GM23248 (cell line): Measurements from ENCODE around the gene C16orf46. TPM values are rescaled to one million over a fixed set of nuclear protein-coding genes. Genes with fewer than 3 reads are reported as not detected.

Source experiments
- DNase-seq: peaks from one replicate; pipeline ENCODE4 v3.0.0-alpha.2; 2015
- H2AFZ ChIP-seq: fragments of 200-600 bp; sonication (generic); 2 replicates; pipeline ENCODE4 v1.6.1; 2016; ENCODE audit warnings: antibody characterized with exemption
- H3F3A ChIP-seq: fragments of 200-600 bp; sonication (generic); 2 replicates; pipeline ENCODE4 v1.6.1; 2016; ENCODE audit warnings: mild to moderate bottlenecking, antibody characterized with exemption, mixed run types; ENCODE audit not compliant: insufficient read depth
- H3K27ac ChIP-seq: fragments of 200-600 bp; sonication (generic); 2 replicates; pipeline ENCODE4 v1.5.1; 2016; ENCODE audit warnings: mild to moderate bottlenecking
- H3K27me3 ChIP-seq: fragments of 200-600 bp; sonication (generic); replicated peaks from 2 replicates; pipeline ENCODE4 v1.6.1; 2016; ENCODE audit warnings: mild to moderate bottlenecking; ENCODE audit not compliant: insufficient read depth
- H3K36me3 ChIP-seq: fragments of 200-600 bp; sonication (generic); 2 replicates; pipeline ENCODE4 v1.6.1; 2016; ENCODE audit warnings: low read depth, mild to moderate bottlenecking
- H3K4me1 ChIP-seq: fragments of 200-600 bp; sonication (generic); 2 replicates; pipeline ENCODE4 v1.6.1; 2016; ENCODE audit warnings: mild to moderate bottlenecking; ENCODE audit not compliant: insufficient read depth
- H3K4me2 ChIP-seq: fragments of 200-600 bp; sonication (generic); one replicate; pipeline ENCODE4 v1.6.1; 2016; ENCODE audit warnings: mild to moderate bottlenecking; ENCODE audit not compliant: unreplicated experiment
- H3K4me3 ChIP-seq: fragments of 200-600 bp; sonication (generic); 2 replicates; pipeline ENCODE4 v1.5.1; 2016; ENCODE audit warnings: mild to moderate bottlenecking
- H3K79me2 ChIP-seq: fragments of 200-600 bp; sonication (generic); 2 replicates; pipeline ENCODE4 v1.6.1; 2016; ENCODE audit warnings: mild to moderate bottlenecking; ENCODE audit not compliant: insufficient read depth
- H3K9ac ChIP-seq: fragments of 200-600 bp; sonication (generic); 2 replicates; pipeline ENCODE4 v1.6.1; 2016; ENCODE audit warnings: mild to moderate bottlenecking
- H3K9me2 ChIP-seq: fragments of 200-600 bp; sonication (generic); 2 replicates; pipeline ENCODE4 v1.6.1; 2016; ENCODE audit warnings: mixed run types, mild to moderate bottlenecking, moderate library complexity; ENCODE audit not compliant: insufficient read depth
- H3K9me3 ChIP-seq: fragments of 200-600 bp; sonication (generic); one replicate; pipeline ENCODE4 v1.6.1; 2017; ENCODE audit warnings: low read depth
- H4K20me1 ChIP-seq: fragments of 200-600 bp; sonication (generic); 2 replicates; pipeline ENCODE4 v1.6.0; 2016; ENCODE audit not compliant: insufficient read depth
- EZH2 ChIP-seq: fragments of 200-600 bp; sonication (generic); IDR thresholded peaks from 2 replicates; pipeline ENCODE4 v1.6.1; 2018; ENCODE audit warnings: antibody characterized with exemption, mild to moderate bottlenecking; ENCODE audit not compliant: insufficient read depth, poor library complexity, severe bottlenecking
- EZH2phosphoT487 ChIP-seq: fragments of 200-600 bp; sonication (generic); IDR thresholded peaks from 2 replicates; pipeline ENCODE4 v1.6.1; 2018; ENCODE audit warnings: antibody characterized with exemption, moderate library complexity, mild to moderate bottlenecking, low read depth; ENCODE audit not compliant: insufficient read depth
- WGBS, 2 experiments: methylation state at CpG; one replicate each; pipeline ENCODE4 v1.1.6; 2015 to 2017; ENCODE audit warnings: low lambda C conversion rate in 2 of 2, low coverage in 1 of 2; ENCODE audit errors: missing lambda C conversion rate in 2 of 2; 5-methylcytosine and 5-hydroxymethylcytosine counted together
- in situ Hi-C: fragments of 300-500 bp; cut with MboI; formaldehyde crosslinking; loops from 2 replicates; pipeline ENCODE4 v1.15.0; 2020
- polyA plus RNA-seq: library from polyadenylated mRNA; unstranded; fragments of >200 nt; fragmentation: Nextera tagmentation; extraction: Ambion mirVana; gene quantifications from 2 replicates; pipeline ENCODE4 v1.2.1, GENCODE V29; 2016
- total RNA-seq: library from RNA; depleted of rRNA; stranded (reverse); fragments of >200 nt; shearing (Covaris generic); gene quantifications from 2 replicates; pipeline ENCODE4 v1.2.3, GENCODE V29; 2014; rRNA removed

The C16orf46 gene, protein sequence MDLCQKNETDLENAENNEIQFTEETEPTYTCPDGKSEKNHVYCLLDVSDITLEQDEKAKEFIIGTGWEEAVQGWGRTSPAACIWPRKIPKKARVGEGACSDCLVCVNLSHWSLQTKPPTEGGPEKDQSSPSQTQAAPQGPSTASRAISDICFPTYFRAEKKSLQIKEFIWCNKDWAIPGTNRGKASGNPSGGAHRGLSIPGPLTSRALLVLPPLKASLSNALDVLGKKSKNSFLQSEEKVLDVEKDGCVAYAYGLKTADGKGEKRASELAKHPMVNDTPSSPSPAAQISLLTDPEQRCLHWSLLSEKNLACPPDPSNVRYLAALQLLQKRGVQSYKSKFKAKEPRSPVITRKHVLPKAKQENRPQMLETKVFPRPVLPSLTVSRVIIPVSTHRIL
- total RNA-seq: 1.3 TPM in 1 of 2 replicates, not detected in the other
- 0.16 and 0.79 TPM in 2 replicates for polyA plus RNA-seq

DNA sequence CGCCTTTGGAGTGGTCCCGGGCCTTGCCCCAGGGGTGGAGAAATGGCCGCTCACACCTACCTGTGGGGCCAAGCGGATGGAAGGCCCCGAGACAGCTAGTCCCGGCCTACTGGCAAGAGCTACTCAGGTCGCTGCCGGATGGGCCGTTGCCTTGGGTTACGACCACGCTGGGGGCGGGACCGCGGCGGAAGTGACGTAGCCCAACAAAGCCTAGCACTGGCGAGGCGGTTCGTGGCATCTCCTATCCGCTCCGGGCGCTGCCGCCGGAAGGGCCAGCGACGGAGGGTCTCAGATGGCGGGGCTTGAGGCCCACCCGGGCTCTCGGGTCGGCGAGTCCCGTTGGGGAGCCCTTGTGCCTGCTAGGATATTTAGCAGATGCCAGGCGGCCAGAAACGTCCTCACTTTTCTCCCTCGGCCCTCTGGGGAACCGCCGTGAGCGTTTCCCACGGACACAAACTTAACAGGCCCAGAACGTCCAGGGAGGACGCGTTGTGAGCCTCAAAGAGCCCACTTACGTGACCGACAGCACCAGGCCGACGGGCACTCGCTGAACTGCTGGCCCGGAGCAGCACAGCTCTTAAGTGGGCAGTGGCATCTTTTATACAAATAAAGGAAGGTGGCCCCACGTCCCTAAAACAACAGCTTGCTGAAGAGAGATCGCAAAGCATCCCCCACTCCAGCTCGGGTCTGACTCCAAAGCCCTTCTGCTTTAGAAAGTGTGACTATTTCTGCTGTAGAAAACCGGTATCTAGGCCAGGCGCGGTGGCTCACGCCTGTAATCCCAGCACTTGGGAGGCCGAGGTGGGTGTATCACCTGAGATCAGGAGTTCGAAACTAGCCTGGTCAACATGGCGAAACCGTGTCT lies at the start of gene C16orf46:
Gene C16orf46 (minus strand): TSS at position 163 of the 865 bp plus-strand sequence. CDS start 13,283 bp downstream, outside the sequence.
- in situ Hi-C loops: no loop called here
- Histone ChIP-seq H3K4me1 (no peaks in the 10 kb centered on the region), H3K9ac (peak within 1 kb of the TSS; percentile 92), H2AFZ (peak within 1 kb of the TSS; percentile 97), H3K4me3 (peak within 1 kb of the TSS; percentile 88), H3F3A (peaks cover 14% of the 10 kb centered on the region), H3K27ac (peak within 1 kb of the TSS; percentile 91), H3K79me2 (no peaks in the 10 kb centered on the region), H3K27me3 (no peaks in the 10 kb centered on the region), H3K9me2 (no peaks in the 10 kb centered on the region), H3K9me3 (no peaks in the 10 kb centered on the region), H3K36me3 (no peaks in the 10 kb centered on the region), H4K20me1 (no peaks in the 10 kb centered on the region), H3K4me2 (peak within 1 kb of the TSS; percentile 79)
- WGBS, 2 experiments: 14 to 15% methylated on average over 49 to 59 of the region's 59 CpGs
- DNase-seq: peak; percentile 98
- no peak for TF ChIP-seq EZH2
- no peak for TF ChIP-seq EZH2phosphoT487

DNA sequence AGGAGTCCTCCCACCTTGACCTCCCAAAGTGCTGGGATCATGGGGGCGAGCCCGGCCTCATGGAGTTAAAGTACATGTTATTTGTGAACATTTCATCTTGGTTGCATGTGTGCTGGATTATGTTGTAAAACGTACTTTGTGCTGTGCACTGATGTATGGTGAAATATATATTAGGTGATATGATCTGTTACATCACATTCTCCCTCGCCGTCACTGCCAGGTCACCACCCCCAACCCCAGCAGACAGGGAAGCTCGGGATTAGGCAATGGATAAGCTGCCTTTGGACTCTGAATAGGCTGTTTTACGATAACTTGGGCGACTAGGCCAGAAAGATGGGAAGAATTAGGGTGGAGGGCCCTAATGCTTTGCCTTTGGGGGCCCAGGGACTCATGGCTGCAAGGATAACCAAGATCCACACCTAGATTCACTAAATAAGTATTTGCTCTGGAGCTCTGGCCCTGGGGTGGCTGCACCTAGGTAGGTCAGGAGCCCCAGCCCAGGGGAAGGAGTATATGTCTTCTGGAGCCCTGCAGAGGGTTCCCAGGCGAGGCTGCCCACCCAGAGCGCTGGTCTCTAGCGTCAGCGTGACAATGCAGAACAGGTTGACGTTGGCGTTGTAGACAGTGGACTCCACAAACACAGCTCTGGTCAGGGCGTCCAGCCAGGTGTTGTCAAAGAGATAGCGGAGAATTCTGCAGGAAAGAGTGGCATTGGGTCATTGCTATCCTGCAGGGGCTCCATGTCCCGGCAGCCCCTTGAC lies 46.2 kb upstream of the C16orf46 start:
- DNase-seq: no peak
- in situ Hi-C loops: no loop called here
- 51 to 57% methylated on average over 17 of the region's 17 CpGs for WGBS, 2 experiments

DNA sequence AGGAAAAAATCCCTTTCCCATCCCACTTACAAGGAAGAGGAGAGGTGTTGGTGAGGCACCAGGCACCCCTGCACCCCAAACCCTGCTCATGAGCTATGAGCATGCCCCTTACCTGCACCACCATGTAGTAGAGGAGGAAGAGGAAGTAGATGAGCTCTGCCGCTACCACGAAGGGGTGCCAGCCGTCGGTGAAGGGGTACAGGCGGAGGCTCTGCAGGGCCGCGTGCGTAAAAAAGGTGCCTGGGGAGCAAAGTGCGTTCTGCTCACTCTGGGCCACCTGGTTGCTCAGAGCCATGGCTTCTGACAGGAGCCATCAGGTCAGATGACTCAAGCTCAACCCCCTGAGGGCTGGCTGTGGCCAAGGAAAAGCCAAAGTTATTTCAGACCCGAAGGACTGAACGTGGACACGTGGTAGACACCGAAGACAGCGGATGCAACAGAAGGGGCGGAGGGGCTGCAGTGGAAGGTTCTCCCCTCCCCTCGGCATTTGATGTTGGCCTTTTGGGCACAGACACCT lies 44.5 kb upstream of the C16orf46 start:
- Histone ChIP-seq H3K4me1 (no peaks in the 10 kb centered on the region), H3K9me2 (no peaks in the 10 kb centered on the region), H3K79me2 (no peaks in the 10 kb centered on the region), H3K27me3 (no peaks in the 10 kb centered on the region), H3K4me3 (no peak overlapping the region), H3K9ac (no peak overlapping the region), H3F3A (no peaks in the 10 kb centered on the region), H3K9me3 (no peaks in the 10 kb centered on the region), H2AFZ (no peak overlapping the region), H3K4me2 (no peak overlapping the region), H4K20me1 (no peaks in the 10 kb centered on the region), H3K27ac (no peak overlapping the region), H3K36me3 (no peaks in the 10 kb centered on the region)
- TF ChIP-seq EZH2: no peak
- TF ChIP-seq EZH2phosphoT487: no peak
- WGBS, 2 experiments: 81 to 82% methylated on average over 16 of the region's 16 CpGs
- no peak for DNase-seq
- in situ Hi-C loops: no loop called here

More for the DNA sequence above, 46.2 kb upstream of the C16orf46 start:
- Histone ChIP-seq H3K4me2 (no peak overlapping the region), H3K9me3 (no peaks in the 10 kb centered on the region), H3K4me1 (no peaks in the 10 kb centered on the region; the same call in none of the 2 replicates), H3K9me2 (no peaks in the 10 kb centered on the region), H3F3A (peaks cover 5% of the 10 kb centered on the region; the same call in 1 of the 2 replicates), H4K20me1 (no peaks in the 10 kb centered on the region), H3K4me3 (no peak overlapping the region), H3K27me3 (no peaks in the 10 kb centered on the region), H2AFZ (no peak overlapping the region), H3K79me2 (no peaks in the 10 kb centered on the region), H3K36me3 (no peaks in the 10 kb centered on the region), H3K27ac (no peak overlapping the region), H3K9ac (no peak overlapping the region)
- TF ChIP-seq EZH2phosphoT487 (no peak), EZH2 (no peak)

DNA sequence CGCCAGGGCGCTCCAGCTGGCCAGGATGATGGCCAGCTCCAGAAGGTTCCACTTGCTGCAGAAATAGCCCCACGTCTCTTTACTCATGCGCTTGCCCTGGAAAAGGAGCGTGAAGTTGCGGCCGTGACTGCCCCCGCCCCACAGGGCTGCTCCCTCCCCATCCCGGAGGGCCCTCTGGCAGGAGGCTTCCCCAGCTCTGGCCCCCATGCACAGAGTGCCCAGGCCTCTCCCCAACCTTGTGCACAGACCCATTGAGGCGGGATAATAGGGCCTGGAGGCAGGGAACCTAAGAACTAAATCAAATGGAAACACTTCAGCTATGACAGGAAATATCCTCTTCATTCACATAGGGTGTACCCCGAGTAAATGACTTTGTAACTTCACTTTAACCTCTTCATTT lies 40.4 kb upstream of the C16orf46 start:
- Histone ChIP-seq H3K27me3 (no peaks in the 10 kb centered on the region), H4K20me1 (no peaks in the 10 kb centered on the region), H2AFZ (no peak overlapping the region), H3K9ac (no peak overlapping the region), H3K9me2 (no peaks in the 10 kb centered on the region), H3K9me3 (no peaks in the 10 kb centered on the region), H3K79me2 (no peaks in the 10 kb centered on the region), H3K4me2 (no peak overlapping the region), H3K4me3 (no peak overlapping the region), H3K36me3 (no peaks in the 10 kb centered on the region), H3F3A (no peaks in the 10 kb centered on the region), H3K27ac (no peak overlapping the region), H3K4me1 (no peaks in the 10 kb centered on the region)
- WGBS, 2 experiments: 41 to 52% methylated on average over 5 to 11 of the region's 11 CpGs
- DNase-seq: no peak
- TF ChIP-seq EZH2phosphoT487 (no peak), EZH2 (no peak)
- in situ Hi-C loops: no loop called here
